Measurements from ENCODE around the gene FBXW9.
A peak's percentile ranks its signal among the peaks of the same experiment; 100 is the strongest.
"Not testable (repeated sequence)": the region's sequence is repeated elsewhere in the genome, so short reads cannot be mapped to it uniquely, and the experiment has no call there.

Gene FBXW9

GRCh38 chr19:12681074-12681987 lies 15.1 kb downstream of the FBXW9 start, which contains the start of gene DHPS:
DHPS (minus strand) TSS chr19:12681880; CDS start chr19:12681766, 114 bp downstream.
- DNase-seq (ENCODE audit: extremely low read depth, insufficient read length) = peak; percentile 90
- Histone ChIP-seq H3K4me3 (replicated peaks; ENCODE audit: low read depth, low read length) (peak within 1 kb of the TSS; percentile 67), H3K27me3 (replicated peaks; ENCODE audit: control insufficient read depth, insufficient read depth, low read length) (no peaks in the 10 kb centered on the region), H3K36me3 (ENCODE audit: control insufficient read depth, insufficient read depth, low read length) (peaks cover 24% of the 10 kb centered on the region)
- TF ChIP-seq CTCF (IDR thresholded peaks at IDR 0.05; ENCODE audit: insufficient read depth, low read length, poor library complexity, severe bottlenecking) = no peak

GRCh38 chr19:12680034-12680433 lies 16.4 kb downstream of the FBXW9 start:
- TF ChIP-seq CTCF (IDR thresholded peaks at IDR 0.05; ENCODE audit: insufficient read depth, low read length, poor library complexity, severe bottlenecking) = no peak
- DNase-seq (ENCODE audit: extremely low read depth, insufficient read length) = no peak
- no peaks in the 10 kb centered on the region for H3K27me3 ChIP-seq (replicated peaks; ENCODE audit: control insufficient read depth, insufficient read depth, low read length)
- no peak overlapping the region; the same call in 1 of the 2 replicates for H3K4me3 ChIP-seq (replicated peaks; ENCODE audit: low read depth, low read length)
- H3K36me3 ChIP-seq (ENCODE audit: control insufficient read depth, insufficient read depth, low read length) = peaks cover 34% of the 10 kb centered on the region

- H3K27me3 ChIP-seq (replicated peaks; ENCODE audit: control insufficient read depth, insufficient read depth, low read length); DNase-seq (ENCODE audit: extremely low read depth, insufficient read length): not testable (repeated sequence)
- peaks cover 42% of the 10 kb centered on the region for H3K36me3 ChIP-seq (ENCODE audit: control insufficient read depth, insufficient read depth, low read length)
Observed at GRCh38 chr19:12678039-12678438, 18.4 kb downstream of the FBXW9 start.

GRCh38 chr19:12676928-12677327 lies 19.5 kb downstream of the FBXW9 start:
- Histone ChIP-seq H3K4me3 (replicated peaks; ENCODE audit: low read depth, low read length) (no peak overlapping the region), H3K36me3 (ENCODE audit: control insufficient read depth, insufficient read depth, low read length) (peaks cover 48% of the 10 kb centered on the region)

More at GRCh38 chr19:12678039-12678438, 18.4 kb downstream of the FBXW9 start:
- not testable (repeated sequence) for H3K4me3 ChIP-seq (replicated peaks; ENCODE audit: low read depth, low read length)

GRCh38 chr19:12676384-12676792 lies 20.0 kb downstream of the FBXW9 start:
- H3K4me3 ChIP-seq (replicated peaks; ENCODE audit: low read depth, low read length) = no peak overlapping the region
- peak; percentile 90 for TF ChIP-seq CTCF (IDR thresholded peaks at IDR 0.05; ENCODE audit: insufficient read depth, low read length, poor library complexity, severe bottlenecking)
- H3K36me3 ChIP-seq (ENCODE audit: control insufficient read depth, insufficient read depth, low read length) = peaks cover 48% of the 10 kb centered on the region
- H3K27me3 ChIP-seq (replicated peaks; ENCODE audit: control insufficient read depth, insufficient read depth, low read length) = no peaks in the 10 kb centered on the region
- DNase-seq (ENCODE audit: extremely low read depth, insufficient read length) = peak; percentile 61

More at GRCh38 chr19:12676928-12677327, 19.5 kb downstream of the FBXW9 start:
- TF ChIP-seq CTCF (IDR thresholded peaks at IDR 0.05; ENCODE audit: insufficient read depth, low read length, poor library complexity, severe bottlenecking) = no peak
- DNase-seq (ENCODE audit: extremely low read depth, insufficient read length) = no peak
- no peaks in the 10 kb centered on the region for H3K27me3 ChIP-seq (replicated peaks; ENCODE audit: control insufficient read depth, insufficient read depth, low read length)

- H3K36me3 ChIP-seq (ENCODE audit: control insufficient read depth, insufficient read depth, low read length) = peaks cover 48% of the 10 kb centered on the region
- no peak overlapping the region for H3K4me3 ChIP-seq (replicated peaks; ENCODE audit: low read depth, low read length)
- no peak for DNase-seq (ENCODE audit: extremely low read depth, insufficient read length)
Observed at GRCh38 chr19:12675940-12676339, 20.5 kb downstream of the FBXW9 start.

More at GRCh38 chr19:12675940-12676339, 20.5 kb downstream of the FBXW9 start:
- no peak for TF ChIP-seq CTCF (IDR thresholded peaks at IDR 0.05; ENCODE audit: insufficient read depth, low read length, poor library complexity, severe bottlenecking)
- no peaks in the 10 kb centered on the region for H3K27me3 ChIP-seq (replicated peaks; ENCODE audit: control insufficient read depth, insufficient read depth, low read length)

Data from GM06990 (cell line).